Liver (tissue), 9 donors: ENCODE results near the gene RHPN2. TPM values are rescaled to one million over a fixed set of nuclear protein-coding genes. Genes with fewer than 3 reads are reported as not detected.
"Not testable (repeated sequence)": the region's sequence is repeated elsewhere in the genome, so short reads cannot be mapped to it uniquely, and the experiment has no call there.

Source experiments
- DNase-seq: peaks from one replicate; pipeline ENCODE4 v3.0.0-alpha.2; 2017; ENCODE audit warnings: low spot score
- H3K27ac ChIP-seq, 2 donors: one replicate each; pipeline ENCODE4 v1.7.0; 2013; ENCODE audit warnings: inconsistent platforms in 2 of 2, low read length in 2 of 2, control low read depth in 1 of 2, low read depth in 1 of 2, mild to moderate bottlenecking in 1 of 2
- H3K27me3 ChIP-seq, 4 donors: one replicate each; pipeline versions ENCODE4 v1.6.1 to v1.7.0; 2013; ENCODE audit warnings: low read length in 3 of 4, inconsistent platforms in 1 of 4, mild to moderate bottlenecking in 1 of 4, moderate library complexity in 1 of 4; ENCODE audit not compliant: control insufficient read depth in 4 of 4, insufficient read depth in 4 of 4
- H3K36me3 ChIP-seq, 4 donors: one replicate each; pipeline versions ENCODE4 v1.6.1 to v1.7.0; 2013; ENCODE audit warnings: low read length in 3 of 4, mild to moderate bottlenecking in 3 of 4, low read depth in 1 of 4, moderate library complexity in 1 of 4; ENCODE audit not compliant: control insufficient read depth in 4 of 4, insufficient read depth in 3 of 4
- H3K4me1 ChIP-seq, 4 donors: one replicate each; pipeline versions ENCODE4 v1.6.1 to v1.7.0; 2013; ENCODE audit warnings: low read length in 3 of 4, mild to moderate bottlenecking in 3 of 4, moderate library complexity in 1 of 4; ENCODE audit not compliant: control insufficient read depth in 4 of 4, insufficient read depth in 4 of 4
- H3K4me3 ChIP-seq, 3 donors: one replicate each; pipeline versions ENCODE4 v1.6.1 to v1.7.0; 2013; ENCODE audit warnings: low read length in 3 of 3, control low read depth in 1 of 3, low read depth in 1 of 3, mild to moderate bottlenecking in 1 of 3
- H3K9ac ChIP-seq, 2 donors: one replicate each; pipeline ENCODE4 v1.7.0; 2013; ENCODE audit warnings: low read length in 2 of 2, mild to moderate bottlenecking in 2 of 2, moderate library complexity in 2 of 2, control low read depth in 1 of 2, low read depth in 1 of 2
- H3K9me3 ChIP-seq, 4 donors: one replicate each; pipeline versions ENCODE4 v1.6.1 to v1.7.0; 2013; ENCODE audit warnings: low read length in 3 of 4; ENCODE audit not compliant: control insufficient read depth in 4 of 4
- HNF4A ChIP-seq, 2 donors: conservative IDR thresholded peaks; 2 replicates each; pipeline ENCODE4 v1.6.1; 2016; ENCODE audit warnings: antibody characterized with exemption in 2 of 2, mild to moderate bottlenecking in 2 of 2
- JUND ChIP-seq, 2 donors: IDR thresholded peaks; 2 replicates each; pipeline ENCODE4 v1.6.1; 2016; ENCODE audit warnings: antibody characterized with exemption in 2 of 2
- NR2F2 ChIP-seq: IDR thresholded peaks from 2 replicates; pipeline ENCODE4 v1.6.1; 2016; ENCODE audit warnings: antibody characterized with exemption
- RAD21 ChIP-seq, 2 donors: IDR thresholded peaks; 2 replicates each; pipeline ENCODE4 v1.6.1; 2016; ENCODE audit warnings: antibody characterized with exemption in 2 of 2, mild to moderate bottlenecking in 2 of 2
- YY1 ChIP-seq: IDR thresholded peaks from 2 replicates; pipeline ENCODE4 v1.6.1; 2016; ENCODE audit warnings: antibody characterized with exemption, mild to moderate bottlenecking
- WGBS: extraction: QIAGEN DNeasy Blood & Tissue Kit; methylation state at CpG from one replicate; pipeline ENCODE4 v1.1.7; 2013; 5-methylcytosine and 5-hydroxymethylcytosine counted together
- polyA plus RNA-seq, 2 donors: library from polyadenylated mRNA; stranded (reverse) in 1 of 2; unstranded in 1 of 2; fragments of 200-250 nt in 1 of 2; fragments of >200 nt in 1 of 2; fragmentation: Nextera tagmentation in 1 of 2; extraction: Ambion mirVana in 1 of 2; gene quantifications; one replicate each; pipeline versions ENCODE4 v1.2.1 to v1.2.3, GENCODE V29; 2013 to 2015
- total RNA-seq, 2 donors: library from RNA; depleted of rRNA; stranded (reverse); fragments of >200 nt; gene quantifications; one replicate each; pipeline ENCODE4 v1.2.3, GENCODE V29; 2014
- TF ChIP-seq, protein P1 (sequence below): IDR thresholded peaks from 2 replicates; pipeline ENCODE4 v1.6.1; 2016; ENCODE audit warnings: antibody characterized with exemption
- TF ChIP-seq, protein P2 (sequence below): IDR thresholded peaks from 2 replicates; pipeline ENCODE4 v1.6.1; 2016; ENCODE audit warnings: antibody characterized with exemption
- TF ChIP-seq, protein P3 (sequence below): fragments of 150-350 bp; IDR thresholded peaks from 2 replicates; pipeline ENCODE4 v1.5.1; 2017; ENCODE audit warnings: improper control_type of control experiment, low read depth, low read length; ENCODE audit not compliant: missing input control
- donor health status: healthy.
- donor health status: healthy.
- donor health status: healthy.
- donor health status: healthy.
- donor health status: healthy.

Gene RHPN2
- total and polyA plus RNA-seq, 4 donors, result 7.6 to 31.5 (median 9.8) TPM

DNA sequence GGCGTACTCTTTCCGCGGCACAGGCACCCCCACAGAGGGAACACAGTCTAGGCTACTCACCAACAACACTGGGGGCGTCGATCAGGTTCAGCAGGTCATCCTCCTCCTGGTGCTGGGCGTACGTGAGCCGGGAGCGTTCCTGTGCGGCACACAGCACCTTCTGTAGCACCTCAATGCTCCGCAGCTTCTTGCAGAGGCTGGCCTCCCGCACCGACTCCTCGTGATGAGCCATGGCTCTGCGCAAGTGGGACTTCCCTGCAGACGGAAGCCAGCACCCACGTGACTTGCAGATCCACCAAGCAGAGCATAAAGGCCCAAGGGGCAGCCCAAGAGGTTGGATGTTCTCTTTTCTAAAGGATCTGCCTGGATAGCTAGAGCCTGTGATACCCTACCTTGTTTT is 68.7 kb downstream of the RHPN2 start:
- not testable (repeated sequence) for H3K9me3 ChIP-seq, DNase-seq, H3K4me3 ChIP-seq, H3K4me1 ChIP-seq, H3K9ac ChIP-seq, H3K27ac ChIP-seq, H3K27me3 ChIP-seq
- peaks cover 9 to 38% (median 15%) of the 10 kb centered on the region in 4 donors for H3K36me3 ChIP-seq
- WGBS, result 95% methylated on average over 17 of the region's 17 CpGs

DNA sequence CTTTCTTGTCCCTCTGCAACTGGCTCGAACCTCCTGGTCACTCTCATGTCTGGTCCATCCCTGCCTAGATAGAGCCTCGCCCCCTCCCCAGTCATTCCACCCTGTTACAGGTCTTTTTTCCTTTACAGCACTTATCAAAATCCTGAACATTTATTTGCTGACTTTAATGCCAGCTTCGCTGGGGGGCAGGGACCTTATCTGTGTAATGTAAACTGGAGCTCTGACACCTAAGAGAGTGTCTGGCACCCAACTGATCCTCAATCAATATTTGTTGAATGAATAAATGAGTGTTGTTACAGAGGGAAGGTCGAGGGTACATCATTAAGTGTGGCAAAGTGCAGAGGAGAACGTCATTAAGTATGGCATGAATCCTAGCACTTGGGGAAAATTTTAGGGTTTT is 76.0 kb downstream of the RHPN2 start:
- peaks cover 7 to 33% (median 22%) of the 10 kb centered on the region in 4 donors for H3K36me3 ChIP-seq
- WGBS, result 71% methylated on average over 5 of the region's 5 CpGs

DNA sequence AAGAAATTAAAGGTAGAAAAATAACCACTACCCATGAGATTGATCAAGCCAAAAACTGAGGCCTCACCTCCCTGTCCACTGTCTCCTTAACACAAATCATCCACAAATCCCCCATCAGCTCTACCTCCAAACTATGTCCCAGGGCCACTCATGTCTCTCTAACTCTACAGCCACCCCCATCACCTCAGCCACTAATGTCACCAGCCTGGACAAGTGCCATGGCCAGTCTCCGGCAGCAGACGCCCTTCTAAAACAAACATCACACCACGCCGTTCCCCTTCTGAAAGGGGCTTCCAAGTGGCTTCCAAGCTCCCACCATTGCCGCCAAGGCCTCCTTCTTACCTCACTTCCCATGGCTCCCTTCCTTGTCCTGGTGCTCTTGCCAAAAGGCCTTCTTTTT is 76.4 kb downstream of the RHPN2 start:
- not testable (repeated sequence) for DNase-seq, H3K27me3 ChIP-seq, H3K9me3 ChIP-seq, H3K4me3 ChIP-seq, H3K4me1 ChIP-seq, H3K9ac ChIP-seq, H3K27ac ChIP-seq
- WGBS, result 82% methylated on average over 5 of the region's 5 CpGs
- peaks cover 7 to 30% (median 21%) of the 10 kb centered on the region in 4 donors for H3K36me3 ChIP-seq

More for the DNA sequence above, 76.0 kb downstream of the RHPN2 start:
- no peaks in the 10 kb centered on the region for H3K27me3 ChIP-seq
- no peak overlapping the region for H3K4me3 ChIP-seq
- no peak overlapping the region for H3K9ac ChIP-seq
- no peak overlapping the region for H3K27ac ChIP-seq
- no peaks in the 10 kb centered on the region for H3K4me1 ChIP-seq
- no peak for DNase-seq
- H3K9me3 ChIP-seq, result no peaks in the 10 kb centered on the region
- TF ChIP-seq, protein P1, sequence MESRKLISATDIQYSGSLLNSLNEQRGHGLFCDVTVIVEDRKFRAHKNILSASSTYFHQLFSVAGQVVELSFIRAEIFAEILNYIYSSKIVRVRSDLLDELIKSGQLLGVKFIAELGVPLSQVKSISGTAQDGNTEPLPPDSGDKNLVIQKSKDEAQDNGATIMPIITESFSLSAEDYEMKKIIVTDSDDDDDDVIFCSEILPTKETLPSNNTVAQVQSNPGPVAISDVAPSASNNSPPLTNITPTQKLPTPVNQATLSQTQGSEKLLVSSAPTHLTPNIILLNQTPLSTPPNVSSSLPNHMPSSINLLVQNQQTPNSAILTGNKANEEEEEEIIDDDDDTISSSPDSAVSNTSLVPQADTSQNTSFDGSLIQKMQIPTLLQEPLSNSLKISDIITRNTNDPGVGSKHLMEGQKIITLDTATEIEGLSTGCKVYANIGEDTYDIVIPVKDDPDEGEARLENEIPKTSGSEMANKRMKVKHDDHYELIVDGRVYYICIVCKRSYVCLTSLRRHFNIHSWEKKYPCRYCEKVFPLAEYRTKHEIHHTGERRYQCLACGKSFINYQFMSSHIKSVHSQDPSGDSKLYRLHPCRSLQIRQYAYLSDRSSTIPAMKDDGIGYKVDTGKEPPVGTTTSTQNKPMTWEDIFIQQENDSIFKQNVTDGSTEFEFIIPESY, result no peak
- no peak for TF ChIP-seq NR2F2
- no peak for TF ChIP-seq JUND (IDR thresholded peaks at IDR 0.05)
- TF ChIP-seq RAD21 (IDR thresholded peaks at IDR 0.05), result no peak
- no peak for TF ChIP-seq YY1
- TF ChIP-seq, protein P2, sequence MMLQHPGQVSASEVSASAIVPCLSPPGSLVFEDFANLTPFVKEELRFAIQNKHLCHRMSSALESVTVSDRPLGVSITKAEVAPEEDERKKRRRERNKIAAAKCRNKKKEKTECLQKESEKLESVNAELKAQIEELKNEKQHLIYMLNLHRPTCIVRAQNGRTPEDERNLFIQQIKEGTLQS, result no peak
- TF ChIP-seq HNF4A (conservative IDR thresholded peaks at IDR 0.05), result no peak
- TF ChIP-seq, protein P3, sequence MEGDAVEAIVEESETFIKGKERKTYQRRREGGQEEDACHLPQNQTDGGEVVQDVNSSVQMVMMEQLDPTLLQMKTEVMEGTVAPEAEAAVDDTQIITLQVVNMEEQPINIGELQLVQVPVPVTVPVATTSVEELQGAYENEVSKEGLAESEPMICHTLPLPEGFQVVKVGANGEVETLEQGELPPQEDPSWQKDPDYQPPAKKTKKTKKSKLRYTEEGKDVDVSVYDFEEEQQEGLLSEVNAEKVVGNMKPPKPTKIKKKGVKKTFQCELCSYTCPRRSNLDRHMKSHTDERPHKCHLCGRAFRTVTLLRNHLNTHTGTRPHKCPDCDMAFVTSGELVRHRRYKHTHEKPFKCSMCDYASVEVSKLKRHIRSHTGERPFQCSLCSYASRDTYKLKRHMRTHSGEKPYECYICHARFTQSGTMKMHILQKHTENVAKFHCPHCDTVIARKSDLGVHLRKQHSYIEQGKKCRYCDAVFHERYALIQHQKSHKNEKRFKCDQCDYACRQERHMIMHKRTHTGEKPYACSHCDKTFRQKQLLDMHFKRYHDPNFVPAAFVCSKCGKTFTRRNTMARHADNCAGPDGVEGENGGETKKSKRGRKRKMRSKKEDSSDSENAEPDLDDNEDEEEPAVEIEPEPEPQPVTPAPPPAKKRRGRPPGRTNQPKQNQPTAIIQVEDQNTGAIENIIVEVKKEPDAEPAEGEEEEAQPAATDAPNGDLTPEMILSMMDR, result no peak

DNA sequence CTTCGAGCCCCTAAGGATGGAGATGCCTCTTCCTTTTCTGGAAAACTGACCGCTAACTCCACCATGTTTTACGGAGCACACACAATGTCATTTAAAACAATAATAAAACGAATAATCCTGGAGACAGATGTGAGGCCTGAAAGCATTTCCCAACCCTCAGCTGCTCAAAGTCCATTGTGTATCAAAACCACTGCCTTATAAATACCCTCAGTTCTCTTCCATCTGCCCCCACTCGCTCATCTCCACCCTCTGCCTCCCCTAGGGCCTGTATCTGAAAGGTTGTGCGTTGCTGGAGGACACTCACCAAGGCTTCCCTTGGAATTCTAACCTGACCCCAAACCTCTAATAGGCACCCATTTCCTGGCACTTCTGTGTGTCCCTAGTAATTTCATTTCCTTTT is 82.2 kb downstream of the RHPN2 start:
- H3K27me3 ChIP-seq, H3K9ac ChIP-seq, H3K4me1 ChIP-seq, H3K27ac ChIP-seq, DNase-seq, H3K4me3 ChIP-seq, H3K9me3 ChIP-seq: not testable (repeated sequence)
- peak in 1 of 2 donors; percentile 29 for TF ChIP-seq HNF4A (conservative IDR thresholded peaks at IDR 0.05)
- peaks cover 6 to 21% (median 11%) of the 10 kb centered on the region in 4 donors for H3K36me3 ChIP-seq
- WGBS, result 83% methylated on average over 6 of the region's 6 CpGs
